Trophoblast cell (in vitro differentiated cells and primary cell): ENCODE data around the gene KLK7.

Experiments used
- DNase-seq, 2 donors: peaks; one replicate each; pipeline ENCODE4 v3.0.0-alpha.2; 2016
- H2AFZ ChIP-seq: 2 replicates; pipeline ENCODE4 v1.6.1; 2013; ENCODE audit warnings: low read length, moderate library complexity, mild to moderate bottlenecking; ENCODE audit not compliant: insufficient read depth, poor library complexity
- H2AK5ac ChIP-seq: 2 replicates; pipeline ENCODE4 v1.6.1; 2013; ENCODE audit warnings: mild to moderate bottlenecking, low read length
- H2BK120ac ChIP-seq: 2 replicates; pipeline ENCODE4 v1.6.1; 2013; ENCODE audit warnings: low read length, mild to moderate bottlenecking, moderate library complexity; ENCODE audit not compliant: insufficient read depth, poor library complexity
- H2BK12ac ChIP-seq: 2 replicates; pipeline ENCODE4 v1.6.1; 2013; ENCODE audit warnings: mild to moderate bottlenecking, low read length, moderate library complexity
- H2BK5ac ChIP-seq: 2 replicates; pipeline ENCODE4 v1.6.1; 2013; ENCODE audit warnings: low read length, low read depth, moderate library complexity, mild to moderate bottlenecking; ENCODE audit not compliant: poor library complexity
- H3K14ac ChIP-seq: 2 replicates; pipeline ENCODE4 v1.6.1; 2013; ENCODE audit warnings: mild to moderate bottlenecking, low read length
- H3K18ac ChIP-seq: 2 replicates; pipeline ENCODE4 v1.6.1; 2013; ENCODE audit warnings: mild to moderate bottlenecking, low read length
- H3K23ac ChIP-seq: 2 replicates; pipeline ENCODE4 v1.6.1; 2013; ENCODE audit warnings: low read length
- H3K27ac ChIP-seq: 2 replicates; pipeline ENCODE4 v1.5.1; 2013; ENCODE audit warnings: low read depth, mild to moderate bottlenecking, inconsistent platforms, low read length, moderate library complexity
- H3K27me3 ChIP-seq: 2 replicates; pipeline ENCODE4 v1.6.1; 2013; ENCODE audit warnings: inconsistent platforms, mild to moderate bottlenecking, low read length, moderate library complexity; ENCODE audit not compliant: insufficient read depth
- H3K36me3 ChIP-seq, 2 experiments: 1 replicate in 1 of 2; 2 replicates in 1 of 2; pipeline ENCODE4 v1.6.1; 2013; ENCODE audit warnings: low read length in 2 of 2, mild to moderate bottlenecking in 2 of 2, moderate library complexity in 1 of 2; ENCODE audit not compliant: insufficient read depth in 2 of 2, control insufficient read depth in 1 of 2
- H3K4ac ChIP-seq: 2 replicates; pipeline ENCODE4 v1.6.1; 2013; ENCODE audit warnings: low read depth, mild to moderate bottlenecking, low read length, moderate library complexity
- H3K4me1 ChIP-seq, 2 experiments: 1 replicate in 1 of 2; 2 replicates in 1 of 2; pipeline ENCODE4 v1.6.1; 2013; ENCODE audit warnings: low read length in 2 of 2, mild to moderate bottlenecking in 2 of 2, moderate library complexity in 1 of 2; ENCODE audit not compliant: insufficient read depth in 2 of 2, control insufficient read depth in 1 of 2
- H3K4me2 ChIP-seq: 2 replicates; pipeline ENCODE4 v1.6.1; 2013; ENCODE audit warnings: inconsistent platforms, mild to moderate bottlenecking, low read length, moderate library complexity
- H3K4me3 ChIP-seq: 2 replicates; pipeline ENCODE4 v1.5.1; 2013; ENCODE audit warnings: mild to moderate bottlenecking, low read depth, low read length, inconsistent platforms
- H3K79me1 ChIP-seq: one replicate; pipeline ENCODE4 v1.6.1; 2013; ENCODE audit warnings: low read length
- H3K79me2 ChIP-seq: 2 replicates; pipeline ENCODE4 v1.6.1; 2013; ENCODE audit warnings: low read length, mild to moderate bottlenecking; ENCODE audit not compliant: control insufficient read depth, insufficient read depth, poor library complexity
- H3K9ac ChIP-seq: 2 replicates; pipeline ENCODE4 v1.6.1; 2013; ENCODE audit warnings: mild to moderate bottlenecking, low read length
- H3K9me3 ChIP-seq: 2 replicates; pipeline ENCODE4 v1.6.1; 2013; ENCODE audit warnings: low read depth, mild to moderate bottlenecking, control low read depth, inconsistent platforms, low read length; ENCODE audit not compliant: insufficient read depth
- H4K12ac ChIP-seq: 2 replicates; pipeline ENCODE4 v1.6.1; 2013; ENCODE audit warnings: low read depth, mild to moderate bottlenecking, low read length, moderate library complexity
- H4K8ac ChIP-seq: 2 replicates; pipeline ENCODE4 v1.6.1; 2013; ENCODE audit warnings: low read depth, mild to moderate bottlenecking, low read length, moderate library complexity
- H4K91ac ChIP-seq: one replicate; pipeline ENCODE4 v1.6.1; 2013; ENCODE audit warnings: low read depth, mild to moderate bottlenecking, low read length, moderate library complexity
- WGBS: extraction: QIAGEN DNeasy Blood & Tissue Kit; methylation state at CpG from one replicate; pipeline ENCODE4 v1.1.7; 2013; ENCODE audit warnings: missing lambda C conversion rate; ENCODE audit not compliant: insufficient read length, insufficient coverage; ENCODE audit errors: extremely low coverage; 5-methylcytosine and 5-hydroxymethylcytosine counted together

The KLK7 gene

GRCh38 chr19:50959731-50960500 is 23.8 kb downstream of the KLK7 start:
- Histone ChIP-seq H3K9ac (no peak overlapping the region), H3K18ac (no peak overlapping the region), H3K36me3 (peaks cover 0 to 2% of the 10 kb centered on the region in 2 experiments), H3K4me2 (no peak overlapping the region), H3K4me1 (no peaks in the 10 kb centered on the region), H2BK5ac (no peak overlapping the region), H3K4ac (no peak overlapping the region), H4K8ac (no peak overlapping the region), H2BK120ac (no peak overlapping the region), H2BK12ac (no peak overlapping the region), H3K79me1 (no peaks in the 10 kb centered on the region), H3K23ac (no peak overlapping the region), H3K14ac (no peak overlapping the region), H3K27me3 (no peaks in the 10 kb centered on the region), H4K91ac (no peak overlapping the region), H3K9me3 (no peaks in the 10 kb centered on the region), H3K79me2 (no peaks in the 10 kb centered on the region), H4K12ac (no peak overlapping the region), H2AFZ (no peak overlapping the region), H2AK5ac (no peak overlapping the region), H3K27ac (no peak overlapping the region), H3K4me3 (no peak overlapping the region)
- no peak for DNase-seq
- no CpG with 5 or more reads among the region's 9 CpGs for WGBS

DNA sequence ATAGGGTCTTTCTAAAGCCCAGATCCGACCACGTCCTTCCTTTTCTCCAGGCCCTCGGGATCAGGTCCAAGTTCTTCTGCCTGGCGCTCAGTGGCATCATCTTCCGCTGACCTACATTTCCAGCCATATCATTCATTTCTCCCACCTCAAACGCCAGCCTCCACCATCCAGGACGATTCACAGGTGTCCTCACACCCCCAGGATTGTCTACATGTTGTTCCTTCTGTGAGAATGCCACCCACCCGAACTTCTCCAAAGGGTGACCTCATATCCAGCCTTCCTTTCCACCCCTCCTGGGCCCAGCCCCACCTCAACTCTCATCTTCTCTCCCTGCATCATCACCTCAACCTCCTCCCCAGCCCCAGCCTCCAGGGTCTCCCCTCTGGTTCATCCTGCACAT is 26.1 kb downstream of the KLK7 start:
- Histone ChIP-seq H3K27me3 (no peaks in the 10 kb centered on the region), H3K4me3 (no peak overlapping the region), H3K79me1 (no peaks in the 10 kb centered on the region), H3K18ac (no peak overlapping the region), H3K4me2 (no peak overlapping the region), H3K14ac (no peak overlapping the region), H2AFZ (no peak overlapping the region), H3K36me3 (no peaks in the 10 kb centered on the region), H3K4ac (no peak overlapping the region), H3K79me2 (no peaks in the 10 kb centered on the region), H2AK5ac (no peak overlapping the region), H3K27ac (no peak overlapping the region), H3K23ac (no peak overlapping the region), H2BK5ac (no peak overlapping the region), H2BK120ac (no peak overlapping the region), H3K4me1 (no peaks in the 10 kb centered on the region), H3K9me3 (no peaks in the 10 kb centered on the region), H4K91ac (no peak overlapping the region), H2BK12ac (no peak overlapping the region), H4K12ac (no peak overlapping the region), H4K8ac (no peak overlapping the region), H3K9ac (no peak overlapping the region)
- WGBS = no CpG with 5 or more reads among the region's 8 CpGs
- DNase-seq = no peak

DNA sequence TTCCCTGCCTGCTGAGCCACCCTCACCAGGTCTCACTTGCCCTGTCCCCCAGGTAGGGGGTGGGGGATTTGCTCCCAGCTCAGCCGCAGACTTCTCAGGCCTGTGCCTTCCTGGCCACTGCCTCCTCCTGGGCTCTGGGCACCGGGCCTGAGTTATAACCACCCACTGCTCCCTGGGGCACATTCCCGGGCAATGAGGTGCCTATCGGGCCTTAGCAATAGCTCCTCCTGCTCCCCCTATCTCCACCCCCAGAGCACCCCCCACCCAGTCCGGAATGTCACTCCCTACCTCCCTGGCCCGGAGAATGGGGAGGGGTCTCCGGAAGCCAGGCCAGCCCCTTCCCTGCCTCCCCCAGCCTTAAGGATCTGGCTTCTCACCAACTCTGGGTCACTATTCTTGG is 30.8 kb downstream of the KLK7 start, which contains the start of gene KLK5:
Gene KLK5 (minus strand): TSS at position 129 of the 400 bp plus-strand sequence. CDS start 381 bp downstream, outside the sequence.
- no peaks in the 10 kb centered on the region for H3K79me2 ChIP-seq
- no peak within 1 kb of the TSS for H3K4me2 ChIP-seq

GRCh38 chr19:50949861-50950260 is 33.9 kb downstream of the KLK7 start:
- no peak overlapping the region for H3K23ac ChIP-seq
- H4K8ac ChIP-seq = no peak overlapping the region
- no peak overlapping the region for H2BK12ac ChIP-seq
- peaks cover 6% of the 10 kb centered on the region for H3K9me3 ChIP-seq
- no peak overlapping the region for H3K4me3 ChIP-seq
- H2AK5ac ChIP-seq = no peak overlapping the region
- no peak overlapping the region for H3K4me2 ChIP-seq
- no peak overlapping the region for H4K91ac ChIP-seq
- no peaks in the 10 kb centered on the region for H3K79me2 ChIP-seq
- H3K79me1 ChIP-seq = no peaks in the 10 kb centered on the region
- no peak overlapping the region for H3K9ac ChIP-seq
- H3K36me3 ChIP-seq = no peaks in the 10 kb centered on the region
- H3K14ac ChIP-seq = no peak overlapping the region
- H3K27me3 ChIP-seq = no peaks in the 10 kb centered on the region
- no peaks in the 10 kb centered on the region for H3K4me1 ChIP-seq
- H3K4ac ChIP-seq = no peak overlapping the region
- no peak overlapping the region for H2BK120ac ChIP-seq
- WGBS = no CpG with 5 or more reads among the region's 19 CpGs
- no peak overlapping the region for H3K18ac ChIP-seq
- no peak overlapping the region for H2AFZ ChIP-seq
- H3K27ac ChIP-seq = no peak overlapping the region
- no peak overlapping the region for H2BK5ac ChIP-seq
- no peak for DNase-seq
- no peak overlapping the region for H4K12ac ChIP-seq

More for the DNA sequence above, 30.8 kb downstream of the KLK7 start, which contains the start of gene KLK5:
- no peak within 1 kb of the TSS for H3K14ac ChIP-seq
- no peak within 1 kb of the TSS for H2AFZ ChIP-seq
- H3K18ac ChIP-seq = no peak within 1 kb of the TSS
- no peak within 1 kb of the TSS for H3K4me3 ChIP-seq
- H3K27ac ChIP-seq = no peak within 1 kb of the TSS
- H3K9me3 ChIP-seq = peaks cover 6% of the 10 kb centered on the region
- no peak within 1 kb of the TSS for H4K8ac ChIP-seq
- H3K27me3 ChIP-seq = no peaks in the 10 kb centered on the region
- WGBS = no CpG with 5 or more reads among the region's 7 CpGs
- H3K36me3 ChIP-seq = no peaks in the 10 kb centered on the region
- no peak within 1 kb of the TSS for H4K91ac ChIP-seq
- no peak within 1 kb of the TSS for H4K12ac ChIP-seq
- H3K4ac ChIP-seq = no peak within 1 kb of the TSS
- H2AK5ac ChIP-seq = no peak within 1 kb of the TSS
- no peak within 1 kb of the TSS for H2BK120ac ChIP-seq
- no peak within 1 kb of the TSS for H2BK5ac ChIP-seq
- no peaks in the 10 kb centered on the region for H3K79me1 ChIP-seq
- no peak within 1 kb of the TSS for H3K9ac ChIP-seq
- H2BK12ac ChIP-seq = no peak within 1 kb of the TSS
- no peak within 1 kb of the TSS for H3K23ac ChIP-seq
- no peak for DNase-seq
- H3K4me1 ChIP-seq = no peaks in the 10 kb centered on the region
